Esophagus muscularis mucosa (tissue), 4 donors: ENCODE measurements around the gene SEC23IP. TPM values are rescaled to one million over a fixed set of nuclear protein-coding genes. Genes with fewer than 3 reads are reported as not detected.
A peak's percentile ranks its signal among the peaks of the same experiment; 100 is the strongest.

Source experiments
- DNase-seq: peaks from one replicate; pipeline ENCODE4 v3.0.0-alpha.2; 2017; ENCODE audit errors: extremely low spot score
- H3K27ac ChIP-seq, 4 donors: fragments of 200-600 bp; sonication (generic); replicated peaks in 1 of 4; 1 replicate in 3 of 4; 2 replicates in 1 of 4; pipeline ENCODE4 v1.5.1; 2016 to 2019; ENCODE audit warnings: mild to moderate bottlenecking in 1 of 4
- H3K27me3 ChIP-seq, 4 donors: fragments of 200-600 bp; sonication (generic); one replicate each; pipeline versions ENCODE4 v1.5.1 to v1.6.0; 2016 to 2019
- H3K36me3 ChIP-seq, 4 donors: fragments of 200-600 bp; sonication (generic); one replicate each; pipeline ENCODE4 v1.5.1; 2016 to 2019
- H3K4me1 ChIP-seq, 4 donors: fragments of 200-600 bp; sonication (generic); one replicate each; pipeline ENCODE4 v1.5.1; 2016 to 2019
- H3K4me3 ChIP-seq, 4 donors: fragments of 200-600 bp; sonication (generic); 1 replicate in 2 of 4; 2 replicates in 2 of 4; pipeline ENCODE4 v1.5.1; 2016 to 2019; ENCODE audit warnings: mild to moderate bottlenecking in 4 of 4, moderate library complexity in 1 of 4
- H3K9me3 ChIP-seq, 4 donors: fragments of 200-600 bp; sonication (generic); 1 replicate in 3 of 4; 2 replicates in 1 of 4; pipeline ENCODE4 v1.5.1; 2016 to 2019
- EP300 ChIP-seq: sonication (generic); formaldehyde crosslinking; IDR thresholded peaks from one replicate; pipeline ENCODE4 v1.6.1; 2017; ENCODE audit warnings: antibody characterized with exemption
- POLR2A ChIP-seq: fragments of 450-650 bp; IDR thresholded peaks from one replicate; pipeline ENCODE4 v1.6.1; 2017; ENCODE audit warnings: antibody characterized with exemption, moderate library complexity, mild to moderate bottlenecking, low read depth
- POLR2AphosphoS5 ChIP-seq, 2 donors: sonication (generic); formaldehyde crosslinking; IDR thresholded peaks; one replicate each; pipeline ENCODE4 v1.6.1; 2017; ENCODE audit warnings: antibody characterized with exemption in 2 of 2
- WGBS: methylation state at CpG from one replicate; pipeline ENCODE4 v1.1.5; 2018; 5-methylcytosine and 5-hydroxymethylcytosine counted together
- intact Hi-C: fragments of 100-400 bp; cut with DNase I; formaldehyde crosslinking; loops from one replicate; pipeline ENCODE4 v1.15.1; 2023
- total RNA-seq, 4 donors: library from RNA; depleted of rRNA; stranded (reverse); fragments of >200 nt; gene quantifications; one replicate each; pipeline versions ENCODE4 v1.1.0 to v1.2.1, GENCODE V29; 2016
- TF ChIP-seq, protein P1 (sequence below), 3 experiments: fragments of 200-600 bp in 2 of 3; fragments of 450-650 bp in 1 of 3; sonication (generic) in 2 of 3; IDR thresholded peaks; one replicate each; pipeline ENCODE4 v1.5.1; 2017 to 2019; ENCODE audit warnings: antibody characterized with exemption in 3 of 3, mild to moderate bottlenecking in 2 of 3, moderate library complexity in 1 of 3

SEC23IP gene
- total RNA-seq, 4 donors from 2014 or later, result 22.4 to 29.9 (median 24.2) TPM

DNA sequence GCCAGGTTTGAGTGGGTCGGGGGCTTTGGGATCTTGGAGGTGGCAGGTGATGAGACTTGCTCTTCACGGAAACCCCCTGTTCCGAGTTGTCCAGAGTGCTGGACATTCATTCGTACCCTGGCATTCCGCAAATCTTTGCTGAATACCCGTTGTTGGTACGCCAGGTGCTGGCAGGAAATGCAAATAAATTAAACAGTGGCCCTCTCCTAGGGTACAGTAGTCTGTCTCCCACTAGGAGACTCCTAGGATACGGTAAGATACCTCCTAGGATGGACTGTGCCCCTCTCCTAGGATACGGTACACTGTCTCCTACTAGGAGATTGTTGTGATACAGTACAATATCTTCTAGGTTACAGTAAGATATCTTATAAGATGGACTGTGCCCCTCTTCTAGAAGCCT is 544 bp downstream of the SEC23IP start:
- no peak for DNase-seq
- Histone ChIP-seq H3K4me3 (peak overlapping the region; percentile 87 to 93 (median 92)), H3K27ac (peak overlapping the region; percentile 91 to 93 (median 92)), H3K4me1 (peaks cover 38 to 58% (median 55%) of the 10 kb centered on the region in 4 donors), H3K36me3 (peaks cover 0 to 6% (median 5%) of the 10 kb centered on the region in 4 donors), H3K27me3 (no peaks in the 10 kb centered on the region), H3K9me3 (no peaks in the 10 kb centered on the region)
- WGBS, result 9% methylated on average over 9 of the region's 9 CpGs
- TF ChIP-seq POLR2A, result no peak
- TF ChIP-seq, protein P1, sequence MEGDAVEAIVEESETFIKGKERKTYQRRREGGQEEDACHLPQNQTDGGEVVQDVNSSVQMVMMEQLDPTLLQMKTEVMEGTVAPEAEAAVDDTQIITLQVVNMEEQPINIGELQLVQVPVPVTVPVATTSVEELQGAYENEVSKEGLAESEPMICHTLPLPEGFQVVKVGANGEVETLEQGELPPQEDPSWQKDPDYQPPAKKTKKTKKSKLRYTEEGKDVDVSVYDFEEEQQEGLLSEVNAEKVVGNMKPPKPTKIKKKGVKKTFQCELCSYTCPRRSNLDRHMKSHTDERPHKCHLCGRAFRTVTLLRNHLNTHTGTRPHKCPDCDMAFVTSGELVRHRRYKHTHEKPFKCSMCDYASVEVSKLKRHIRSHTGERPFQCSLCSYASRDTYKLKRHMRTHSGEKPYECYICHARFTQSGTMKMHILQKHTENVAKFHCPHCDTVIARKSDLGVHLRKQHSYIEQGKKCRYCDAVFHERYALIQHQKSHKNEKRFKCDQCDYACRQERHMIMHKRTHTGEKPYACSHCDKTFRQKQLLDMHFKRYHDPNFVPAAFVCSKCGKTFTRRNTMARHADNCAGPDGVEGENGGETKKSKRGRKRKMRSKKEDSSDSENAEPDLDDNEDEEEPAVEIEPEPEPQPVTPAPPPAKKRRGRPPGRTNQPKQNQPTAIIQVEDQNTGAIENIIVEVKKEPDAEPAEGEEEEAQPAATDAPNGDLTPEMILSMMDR (IDR thresholded peaks at IDR 0.05), result no peak
- TF ChIP-seq POLR2AphosphoS5 (IDR thresholded peaks at IDR 0.05), result no peak
- TF ChIP-seq EP300, result no peak
- intact Hi-C loops, result no loop called here

- H3K27ac ChIP-seq, result peak overlapping the region in 3 of 4 donors; percentile 91 to 93 (median 93)
- H3K4me3 ChIP-seq, result peak overlapping the region; percentile 87 to 93 (median 92)
- TF ChIP-seq, protein P1 (IDR thresholded peaks at IDR 0.05), result no peak
- no peak for TF ChIP-seq POLR2AphosphoS5 (IDR thresholded peaks at IDR 0.05)
- TF ChIP-seq POLR2A, result no peak
- TF ChIP-seq EP300, result no peak
- H3K4me1 ChIP-seq, result peaks cover 38 to 58% (median 55%) of the 10 kb centered on the region in 4 donors
- 91% methylated on average over 3 of the region's 3 CpGs for WGBS
- intact Hi-C loops, result no loop called here
- no peaks in the 10 kb centered on the region for H3K9me3 ChIP-seq
- no peak for DNase-seq
- peaks cover 5 to 15% (median 13%) of the 10 kb centered on the region in 4 donors for H3K36me3 ChIP-seq
- H3K27me3 ChIP-seq, result no peaks in the 10 kb centered on the region
Observed at GRCh38 chr10:119893845-119894427, 1.4 kb downstream of the SEC23IP start.

DNA sequence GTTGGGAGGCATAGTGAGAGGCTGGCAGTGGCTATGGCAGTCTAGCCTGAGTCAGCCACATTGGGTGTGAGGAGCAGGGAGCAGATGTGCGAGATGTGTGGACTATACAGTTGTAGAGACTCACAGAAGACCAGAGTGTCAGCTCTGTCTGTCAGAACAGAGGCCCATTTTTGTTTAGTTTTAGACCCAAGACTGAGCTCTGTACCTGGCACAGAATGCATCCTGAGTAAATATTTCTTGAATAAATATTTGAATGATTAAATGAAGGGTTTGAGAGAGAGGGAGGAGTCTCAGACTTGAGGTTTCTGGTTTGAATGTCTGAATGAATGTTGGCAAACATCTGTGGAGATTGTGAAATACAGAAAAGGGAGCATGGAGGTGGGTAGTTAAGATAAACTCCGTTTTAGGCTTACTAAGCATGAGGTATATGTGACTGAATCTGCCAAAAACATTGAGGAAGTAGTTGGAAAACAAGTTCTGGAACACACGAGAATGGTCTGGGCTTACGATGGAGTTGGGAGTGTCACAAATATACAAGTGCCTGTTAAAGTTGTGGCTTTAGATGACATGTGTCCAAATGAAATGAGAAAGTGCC is 3.6 kb downstream of the SEC23IP start:
- Histone ChIP-seq H3K27ac (peak overlapping the region; percentile 50 to 73 (median 61)), H3K27me3 (no peaks in the 10 kb centered on the region), H3K9me3 (no peaks in the 10 kb centered on the region), H3K4me1 (peaks cover 38 to 70% (median 65%) of the 10 kb centered on the region in 4 donors), H3K4me3 (no peak overlapping the region), H3K36me3 (peaks cover 5 to 24% (median 15%) of the 10 kb centered on the region in 4 donors)
- WGBS, result 21% methylated on average over 4 of the region's 4 CpGs
- DNase-seq, result no peak
- intact Hi-C loops, result no loop called here
- peak in 1 of 2 donors; percentile 18 for TF ChIP-seq POLR2AphosphoS5 (IDR thresholded peaks at IDR 0.05)
- no peak for TF ChIP-seq EP300

DNA sequence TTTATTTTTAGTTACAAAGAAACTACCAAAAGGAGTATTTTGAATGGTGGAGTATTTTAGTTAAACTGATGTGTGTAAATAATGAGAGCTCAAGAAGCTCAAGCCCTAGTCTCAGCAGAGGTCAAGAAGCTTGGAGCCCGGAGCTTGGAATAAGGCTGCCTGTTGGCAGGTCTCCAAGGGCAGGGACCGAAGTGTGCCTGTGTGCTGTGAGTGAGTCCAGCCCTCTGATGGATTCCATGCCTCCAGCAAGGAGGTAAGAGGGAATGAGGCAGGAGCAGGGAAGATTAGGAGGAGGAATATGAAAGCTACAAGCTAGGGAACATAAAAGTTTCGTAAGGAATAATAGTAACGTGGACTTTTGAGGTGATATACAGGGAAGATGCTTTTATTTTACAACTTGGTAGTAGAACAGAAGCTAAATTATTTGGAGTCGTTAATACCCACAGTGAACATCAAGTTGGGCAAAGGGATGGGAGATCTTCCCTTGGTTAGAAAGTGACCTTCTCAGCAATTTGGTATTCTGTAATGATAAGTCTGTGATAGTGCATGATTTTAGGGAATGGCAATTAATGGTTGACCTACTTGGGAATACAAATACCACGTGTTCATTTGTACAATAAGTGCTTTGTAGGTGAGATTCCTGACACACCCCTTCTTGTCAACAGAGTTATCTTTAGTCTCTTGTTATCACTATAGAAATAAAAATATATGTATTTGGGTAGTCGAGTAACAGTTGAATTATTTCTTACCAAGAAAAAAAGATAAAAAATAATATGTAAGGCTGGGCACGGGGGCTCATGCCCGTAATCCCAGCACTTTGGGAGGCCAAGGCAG is 4.6 kb downstream of the SEC23IP start:
- H3K9me3 ChIP-seq, result no peaks in the 10 kb centered on the region
- 57% methylated on average over 9 of the region's 9 CpGs for WGBS
- peak overlapping the region; percentile 50 to 73 (median 61) for H3K27ac ChIP-seq
- H3K4me1 ChIP-seq, result peaks cover 38 to 64% (median 58%) of the 10 kb centered on the region in 4 donors
- peaks cover 5 to 31% (median 16%) of the 10 kb centered on the region in 4 donors for H3K36me3 ChIP-seq
- no peak overlapping the region for H3K4me3 ChIP-seq
- TF ChIP-seq, protein P1 (IDR thresholded peaks at IDR 0.05), result no peak
- peak in 1 of 2 donors; percentile 18 for TF ChIP-seq POLR2AphosphoS5 (IDR thresholded peaks at IDR 0.05)
- intact Hi-C loops, result no loop called here
- no peak for DNase-seq
- no peaks in the 10 kb centered on the region for H3K27me3 ChIP-seq

GRCh38 chr10:119898577-119898976 is 6.0 kb downstream of the SEC23IP start:
- H3K4me1 ChIP-seq, result peaks cover 32 to 58% (median 51%) of the 10 kb centered on the region in 4 donors
- no peak overlapping the region for H3K27ac ChIP-seq
- TF ChIP-seq, protein P1 (IDR thresholded peaks at IDR 0.05), result no peak
- TF ChIP-seq EP300 (no peak), POLR2A (no peak), POLR2AphosphoS5 (IDR thresholded peaks at IDR 0.05) (no peak)
- H3K36me3 ChIP-seq, result peaks cover 5 to 42% (median 28%) of the 10 kb centered on the region in 4 donors
- no peak overlapping the region for H3K4me3 ChIP-seq
- H3K9me3 ChIP-seq, result no peaks in the 10 kb centered on the region
- WGBS, result 94% methylated on average over 4 of the region's 4 CpGs
- H3K27me3 ChIP-seq, result no peaks in the 10 kb centered on the region
- no peak for DNase-seq
- intact Hi-C loops, result no loop called here
